Activated CD4-positive, alpha-beta T cell treated with anti-CD3 and anti-CD28 coated beads, Interleukin-2, amount 10 ng/mL, durations not matched to agents 7 days and 5 days (primary cell): ENCODE results near the gene CYP27C1. TPM values are rescaled to one million over a fixed set of nuclear protein-coding genes. Genes with fewer than 3 reads are reported as not detected.

Experiments used
- CTCF ChIA-PET: fragments of 350-600 bp; sonication (Branson Sonifier 250); formaldehyde crosslinking; loops from one replicate; lab custom pipeline; 2021; ENCODE audit warnings: antibody characterized with exemption; lab: Charles Lee
- POLR2A ChIA-PET: fragments of 350-600 bp; sonication (Branson Sonifier 250); formaldehyde crosslinking; loops from one replicate; lab custom pipeline; 2021; ENCODE audit warnings: antibody characterized with exemption; lab: Charles Lee
- DNase-seq: peaks from one replicate; pipeline ENCODE4 v3.0.0-alpha.2; 2020
- H3K27ac Mint-ChIP-seq: one replicate; pipeline ENCODE4 v1.8.0; 2021; ENCODE audit warnings: mild to moderate bottlenecking, moderate library complexity, mixed read lengths
- H3K27me3 Mint-ChIP-seq: one replicate; pipeline ENCODE4 v1.8.0; 2021; ENCODE audit warnings: mixed read lengths
- H3K36me3 Mint-ChIP-seq: one replicate; pipeline ENCODE4 v1.8.0; 2021; ENCODE audit warnings: low read depth, mixed read lengths
- H3K4me1 Mint-ChIP-seq: one replicate; pipeline ENCODE4 v1.8.0; 2021; ENCODE audit warnings: mixed read lengths
- H3K4me3 Mint-ChIP-seq: one replicate; pipeline ENCODE4 v1.8.0; 2021; ENCODE audit warnings: mild to moderate bottlenecking, moderate library complexity, mixed read lengths
- H3K9me3 Mint-ChIP-seq: one replicate; pipeline ENCODE4 v1.8.0; 2021; ENCODE audit warnings: mixed read lengths
- total RNA-seq, 2 experiments: library from RNA; stranded (reverse); gene quantifications; one replicate each; pipeline ENCODE4 v1.2.3, GENCODE V29; 2021

CYP27C1 gene
- total RNA-seq, 2 experiments from 2014 or later: not detected

GRCh38 chr2:127159543-127159942 lies 60.6 kb downstream of the CYP27C1 start:
- H3K4me3 Mint-ChIP-seq: no peak overlapping the region
- no peaks in the 10 kb centered on the region for H3K9me3 Mint-ChIP-seq
- no peaks in the 10 kb centered on the region for H3K36me3 Mint-ChIP-seq
- H3K27me3 Mint-ChIP-seq: peaks cover 3% of the 10 kb centered on the region
- DNase-seq: no peak
- H3K4me1 Mint-ChIP-seq: no peaks in the 10 kb centered on the region
- ChIA-PET POLR2A (interaction anchor here (0.6 kb wide), 1 partner anchor 970 kb away, joined by 6 read pairs; no protein-coding TSS in a partner anchor), CTCF (no interaction called here)
- H3K27ac Mint-ChIP-seq: no peak overlapping the region

- Mint-ChIP-seq H3K4me3 (no peak overlapping the region), H3K27ac (no peak overlapping the region), H3K9me3 (no peaks in the 10 kb centered on the region), H3K36me3 (no peaks in the 10 kb centered on the region), H3K27me3 (peaks cover 2% of the 10 kb centered on the region), H3K4me1 (no peaks in the 10 kb centered on the region)
- POLR2A ChIA-PET: no interaction called here
- DNase-seq: no peak
- CTCF ChIA-PET: no interaction called here
These were observed 61.3 kb downstream of the CYP27C1 start for GRCh38 chr2:127158614-127159290.

- no peak overlapping the region for H3K4me3 Mint-ChIP-seq
- ChIA-PET CTCF (no interaction called here), POLR2A (no interaction called here)
- no peaks in the 10 kb centered on the region for H3K36me3 Mint-ChIP-seq
- H3K27ac Mint-ChIP-seq: no peak overlapping the region
- no peak for DNase-seq
- H3K9me3 Mint-ChIP-seq: no peaks in the 10 kb centered on the region
- no peaks in the 10 kb centered on the region for H3K27me3 Mint-ChIP-seq
- H3K4me1 Mint-ChIP-seq: no peaks in the 10 kb centered on the region
These were observed 62.2 kb downstream of the CYP27C1 start for GRCh38 chr2:127157651-127158485.

GRCh38 chr2:127157114-127157513 lies 63.0 kb downstream of the CYP27C1 start:
- no peak for DNase-seq
- Mint-ChIP-seq H3K4me1 (no peaks in the 10 kb centered on the region), H3K36me3 (no peaks in the 10 kb centered on the region), H3K9me3 (no peaks in the 10 kb centered on the region), H3K27me3 (no peaks in the 10 kb centered on the region), H3K27ac (no peak overlapping the region), H3K4me3 (no peak overlapping the region)
- ChIA-PET CTCF (no interaction called here), POLR2A (no interaction called here)

GRCh38 chr2:127155947-127156346 lies 64.2 kb downstream of the CYP27C1 start:
- ChIA-PET CTCF (interaction anchor here (0.5 to 1.2 kb wide), 2 partner anchors 15 to 59 kb away, joined by 3 read pairs; no protein-coding TSS in a partner anchor), POLR2A (no interaction called here)
- H3K4me3 Mint-ChIP-seq: no peak overlapping the region
- H3K27me3 Mint-ChIP-seq: no peaks in the 10 kb centered on the region
- no peak for DNase-seq
- no peaks in the 10 kb centered on the region for H3K36me3 Mint-ChIP-seq
- peaks cover 5% of the 10 kb centered on the region for H3K9me3 Mint-ChIP-seq
- H3K27ac Mint-ChIP-seq: no peak overlapping the region
- no peaks in the 10 kb centered on the region for H3K4me1 Mint-ChIP-seq

- no peak overlapping the region for H3K27ac Mint-ChIP-seq
- no peaks in the 10 kb centered on the region for H3K4me1 Mint-ChIP-seq
- no peaks in the 10 kb centered on the region for H3K27me3 Mint-ChIP-seq
- no peaks in the 10 kb centered on the region for H3K36me3 Mint-ChIP-seq
- DNase-seq: no peak
- no peak overlapping the region for H3K4me3 Mint-ChIP-seq
- ChIA-PET CTCF (interaction anchor here (0.6 to 1.2 kb wide), 2 partner anchors 14 to 1490 kb away, joined by 3 read pairs; no protein-coding TSS in a partner anchor), POLR2A (no interaction called here)
- H3K9me3 Mint-ChIP-seq: peaks cover 6% of the 10 kb centered on the region
These were observed 65.0 kb downstream of the CYP27C1 start for GRCh38 chr2:127155028-127155581.

- POLR2A ChIA-PET: no interaction called here
- H3K27me3 Mint-ChIP-seq: peaks cover 1% of the 10 kb centered on the region
- no peaks in the 10 kb centered on the region for H3K4me1 Mint-ChIP-seq
These were observed 65.7 kb downstream of the CYP27C1 start for GRCh38 chr2:127154396-127154795.

GRCh38 chr2:127153691-127154158 lies 66.4 kb downstream of the CYP27C1 start:
- H3K4me3 Mint-ChIP-seq: no peak overlapping the region

More at GRCh38 chr2:127154396-127154795, 65.7 kb downstream of the CYP27C1 start:
- DNase-seq: no peak
- peaks cover 6% of the 10 kb centered on the region for H3K9me3 Mint-ChIP-seq
- H3K27ac Mint-ChIP-seq: no peak overlapping the region
- CTCF ChIA-PET: interaction anchor here (0.6 kb wide), 1 partner anchor 1491 kb away, joined by 3 read pairs; no protein-coding TSS in a partner anchor
- no peak overlapping the region for H3K4me3 Mint-ChIP-seq
- H3K36me3 Mint-ChIP-seq: no peaks in the 10 kb centered on the region

GRCh38 chr2:127150996-127151395 lies 69.1 kb downstream of the CYP27C1 start:
- H3K36me3 Mint-ChIP-seq: no peaks in the 10 kb centered on the region
- no peaks in the 10 kb centered on the region for H3K4me1 Mint-ChIP-seq
- peaks cover 1% of the 10 kb centered on the region for H3K27me3 Mint-ChIP-seq
- H3K4me3 Mint-ChIP-seq: no peak overlapping the region
- ChIA-PET CTCF (interaction anchor here (0.8 kb wide), 1 partner anchor 8 kb away, joined by 3 read pairs; no protein-coding TSS in a partner anchor), POLR2A (no interaction called here)
- H3K9me3 Mint-ChIP-seq: peaks cover 6% of the 10 kb centered on the region
- H3K27ac Mint-ChIP-seq: no peak overlapping the region
- no peak for DNase-seq

More at GRCh38 chr2:127153691-127154158, 66.4 kb downstream of the CYP27C1 start:
- Mint-ChIP-seq H3K36me3 (no peaks in the 10 kb centered on the region), H3K4me1 (no peaks in the 10 kb centered on the region), H3K27ac (no peak overlapping the region), H3K9me3 (peaks cover 6% of the 10 kb centered on the region), H3K27me3 (peaks cover 1% of the 10 kb centered on the region)
- ChIA-PET CTCF (no interaction called here), POLR2A (no interaction called here)
- DNase-seq: no peak

GRCh38 chr2:127149384-127149783 lies 70.7 kb downstream of the CYP27C1 start:
- no peak overlapping the region for H3K4me3 Mint-ChIP-seq
- DNase-seq: no peak
- peaks cover 6% of the 10 kb centered on the region for H3K9me3 Mint-ChIP-seq
- ChIA-PET CTCF (interaction anchor here (0.6 to 0.7 kb wide), 2 partner anchors 110 to 1129 kb away, joined by 3 to 4 read pairs; no protein-coding TSS in a partner anchor), POLR2A (no interaction called here)
- no peaks in the 10 kb centered on the region for H3K36me3 Mint-ChIP-seq
- no peaks in the 10 kb centered on the region for H3K4me1 Mint-ChIP-seq
- H3K27me3 Mint-ChIP-seq: peaks cover 1% of the 10 kb centered on the region
- H3K27ac Mint-ChIP-seq: no peak overlapping the region

- Mint-ChIP-seq H3K27me3 (peaks cover 1% of the 10 kb centered on the region), H3K36me3 (no peaks in the 10 kb centered on the region), H3K9me3 (peaks cover 6% of the 10 kb centered on the region), H3K4me3 (no peak overlapping the region), H3K27ac (no peak overlapping the region), H3K4me1 (no peaks in the 10 kb centered on the region)
- CTCF ChIA-PET: no interaction called here
- POLR2A ChIA-PET: no interaction called here
- no peak for DNase-seq
These were observed 73.1 kb downstream of the CYP27C1 start for GRCh38 chr2:127146820-127147502.

- H3K36me3 Mint-ChIP-seq: no peaks in the 10 kb centered on the region
- H3K4me1 Mint-ChIP-seq: no peaks in the 10 kb centered on the region
- DNase-seq: no peak
- POLR2A ChIA-PET: no interaction called here
- CTCF ChIA-PET: no interaction called here
- H3K9me3 Mint-ChIP-seq: peaks cover 3% of the 10 kb centered on the region
- H3K27me3 Mint-ChIP-seq: peaks cover 5% of the 10 kb centered on the region
- H3K27ac Mint-ChIP-seq: no peak overlapping the region
- no peak overlapping the region for H3K4me3 Mint-ChIP-seq
These were observed 73.9 kb downstream of the CYP27C1 start for GRCh38 chr2:127146071-127146725.
